Loucy (cell line): Measurements from ENCODE around the gene TMEM132C.

ENCODE experiments used
- H2AFZ ChIP-seq: fragments of 200-600 bp; sonication (generic); 2 replicates; pipeline ENCODE4 v1.6.0; 2016; ENCODE audit warnings: antibody characterized with exemption, mild to moderate bottlenecking, low read length, moderate library complexity
- H3F3A ChIP-seq: fragments of 200-600 bp; 2 replicates; pipeline ENCODE4 v1.6.0; 2016; ENCODE audit warnings: antibody characterized with exemption, low read depth, mild to moderate bottlenecking
- H3K27me3 ChIP-seq: fragments of 200-600 bp; sonication (generic); 2 replicates; pipeline ENCODE4 v1.6.1; 2014; ENCODE audit warnings: low read length, mild to moderate bottlenecking; ENCODE audit not compliant: insufficient read depth, poor library complexity, severe bottlenecking
- H3K36me3 ChIP-seq: fragments of 200-600 bp; sonication (generic); 2 replicates; pipeline ENCODE4 v1.6.1; 2016; ENCODE audit warnings: low read length; ENCODE audit not compliant: insufficient read depth
- H3K4me1 ChIP-seq: fragments of 200-600 bp; sonication (generic); 2 replicates; pipeline ENCODE4 v1.5.1; 2014; ENCODE audit warnings: low read length, mild to moderate bottlenecking; ENCODE audit not compliant: insufficient read depth, poor library complexity, severe bottlenecking
- H3K4me2 ChIP-seq: fragments of 200-600 bp; sonication (generic); 2 replicates; pipeline ENCODE4 v1.6.0; 2014; ENCODE audit warnings: antibody characterized with exemption, low read length, low read depth, mild to moderate bottlenecking; ENCODE audit not compliant: poor library complexity, severe bottlenecking
- H3K4me3 ChIP-seq: fragments of 200-600 bp; sonication (generic); 2 replicates; pipeline ENCODE4 v1.5.1; 2014; ENCODE audit warnings: low read length, mild to moderate bottlenecking, mixed read lengths; ENCODE audit not compliant: poor library complexity, severe bottlenecking
- H3K79me2 ChIP-seq: fragments of 200-600 bp; sonication (generic); 2 replicates; pipeline ENCODE4 v1.6.1; 2014; ENCODE audit warnings: low read length; ENCODE audit not compliant: insufficient read depth
- H3K9ac ChIP-seq: fragments of 200-600 bp; sonication (generic); 2 replicates; pipeline ENCODE4 v1.6.0; 2014; ENCODE audit warnings: mild to moderate bottlenecking, low read depth, low read length, moderate library complexity; ENCODE audit not compliant: poor library complexity, severe bottlenecking
- H3K9me2 ChIP-seq: fragments of 200-600 bp; sonication (generic); replicated peaks from 2 replicates; pipeline ENCODE4 v1.6.1; 2016; ENCODE audit warnings: low read depth, low read length, mixed read lengths
- H3K9me3 ChIP-seq: fragments of 200-600 bp; sonication (generic); 2 replicates; pipeline ENCODE4 v1.6.1; 2014; ENCODE audit warnings: mild to moderate bottlenecking, antibody characterized with exemption, low read length, low read depth; ENCODE audit not compliant: insufficient read depth
- H4K20me1 ChIP-seq: fragments of 200-600 bp; sonication (generic); 2 replicates; pipeline ENCODE4 v1.6.0; 2014; ENCODE audit warnings: antibody characterized with exemption, low read length, mild to moderate bottlenecking; ENCODE audit not compliant: insufficient read depth, poor library complexity, severe bottlenecking
- CTCF ChIP-seq: fragments of 200-600 bp; sonication (generic); conservative IDR thresholded peaks from 2 replicates; pipeline ENCODE4 v1.5.1; 2014; ENCODE audit warnings: mild to moderate bottlenecking, antibody characterized with exemption, low read length
- EZH2phosphoT487 ChIP-seq: fragments of 200-600 bp; IDR thresholded peaks from 2 replicates; pipeline ENCODE4 v1.6.1; 2018; ENCODE audit warnings: antibody characterized with exemption, mild to moderate bottlenecking, moderate library complexity, borderline replicate concordance

TMEM132C gene

GRCh38 chr12:128467882-128468281 lies 200.9 kb downstream of the TMEM132C start:
- Histone ChIP-seq H3K79me2 (no peaks in the 10 kb centered on the region), H2AFZ (no peak overlapping the region), H3K9me3 (peaks cover 6% of the 10 kb centered on the region; the same call in 1 of the 2 replicates), H3K4me1 (no peaks in the 10 kb centered on the region), H4K20me1 (no peaks in the 10 kb centered on the region), H3F3A (no peaks in the 10 kb centered on the region), H3K4me2 (no peak overlapping the region), H3K4me3 (no peak overlapping the region), H3K9me2 (no peaks in the 10 kb centered on the region), H3K9ac (no peak overlapping the region), H3K27me3 (no peaks in the 10 kb centered on the region), H3K36me3 (no peaks in the 10 kb centered on the region)
- TF ChIP-seq CTCF = no peak
- no peak for TF ChIP-seq EZH2phosphoT487

- Histone ChIP-seq H2AFZ (no peak overlapping the region), H3K27me3 (no peaks in the 10 kb centered on the region), H3K36me3 (no peaks in the 10 kb centered on the region), H4K20me1 (no peaks in the 10 kb centered on the region), H3K4me2 (no peak overlapping the region), H3F3A (no peaks in the 10 kb centered on the region), H3K9ac (no peak overlapping the region), H3K9me2 (no peaks in the 10 kb centered on the region), H3K9me3 (peaks cover 7% of the 10 kb centered on the region; the same call in 1 of the 2 replicates), H3K4me1 (no peaks in the 10 kb centered on the region), H3K4me3 (no peak overlapping the region), H3K79me2 (no peaks in the 10 kb centered on the region)
- no peak for TF ChIP-seq CTCF
- no peak for TF ChIP-seq EZH2phosphoT487
Observed at GRCh38 chr12:128468926-128469325, 202.0 kb downstream of the TMEM132C start.

GRCh38 chr12:128471491-128471890 lies 204.5 kb downstream of the TMEM132C start:
- H3K4me3 ChIP-seq = no peak overlapping the region
- no peaks in the 10 kb centered on the region for H3K79me2 ChIP-seq
- no peaks in the 10 kb centered on the region for H3K27me3 ChIP-seq
- H3K9ac ChIP-seq = no peak overlapping the region
- no peaks in the 10 kb centered on the region for H3K9me2 ChIP-seq
- H4K20me1 ChIP-seq = no peaks in the 10 kb centered on the region
- no peak overlapping the region for H2AFZ ChIP-seq
- H3F3A ChIP-seq = no peaks in the 10 kb centered on the region
- TF ChIP-seq CTCF = no peak
- TF ChIP-seq EZH2phosphoT487 = no peak
- H3K36me3 ChIP-seq = no peaks in the 10 kb centered on the region
- peaks cover 4% of the 10 kb centered on the region; the same call in 1 of the 2 replicates for H3K9me3 ChIP-seq
- H3K4me2 ChIP-seq = no peak overlapping the region
- no peaks in the 10 kb centered on the region for H3K4me1 ChIP-seq
